Measurements from ENCODE around the gene MYOM3. TPM values are rescaled to one million over a fixed set of nuclear protein-coding genes. Genes with fewer than 3 reads are reported as not detected.
"Not testable (repeated sequence)": the region's sequence is repeated elsewhere in the genome, so short reads cannot be mapped to it uniquely, and the experiment has no call there.

MYOM3 gene
- total RNA-seq, 2 donors from 2014 or later, result 0.11 to 0.15 TPM

GRCh38 chr1:24010650-24011049 is 101.3 kb downstream of the MYOM3 start:
- WGBS, 2 experiments (ENCODE audit: insufficient coverage in 1 of 2, insufficient read length in 1 of 2), result 79 to 87% methylated on average over 1 to 4 of the region's 5 CpGs
- Histone ChIP-seq H3K27me3 (ENCODE audit: control insufficient read depth, insufficient read depth, low read length, poor library complexity, severe bottlenecking) (peaks cover 7% of the 10 kb centered on the region), H3K27ac (ENCODE audit: low read depth, low read length) (no peak overlapping the region), H3K4me1 (ENCODE audit: control insufficient read depth, insufficient read depth, low read length) (no peaks in the 10 kb centered on the region), H3K36me3 (ENCODE audit: control insufficient read depth, insufficient read depth, low read length) (no peaks in the 10 kb centered on the region), H3K9ac (ENCODE audit: extremely low read depth, low read length, poor library complexity, severe bottlenecking) (no peak overlapping the region), H3K4me3 (ENCODE audit: low read length) (no peak overlapping the region), H3K9me3 (ENCODE audit: control insufficient read depth, low read length) (no peaks in the 10 kb centered on the region)
- no peak for TF ChIP-seq CTCF (conservative IDR thresholded peaks at IDR 0.05)
- Mint-ChIP-seq H3K36me3 (ENCODE audit: low read depth) (no peaks in the 10 kb centered on the region), H3K4me3 (no peak overlapping the region), H3K27ac (no peak overlapping the region), H3K4me1 (peaks cover 7% of the 10 kb centered on the region), H3K27me3 (ENCODE audit: insufficient read depth) (peaks cover 33% of the 10 kb centered on the region), H3K9me3 (no peaks in the 10 kb centered on the region)
- no peak for DNase-seq

GRCh38 chr1:24009406-24009805 is 102.5 kb downstream of the MYOM3 start:
- H3K9me3 ChIP-seq (ENCODE audit: control insufficient read depth, low read length), result no peaks in the 10 kb centered on the region
- no peak overlapping the region for H3K4me3 Mint-ChIP-seq
- H3K27ac Mint-ChIP-seq, result no peak overlapping the region
- no peak overlapping the region for H3K9ac ChIP-seq (ENCODE audit: extremely low read depth, low read length, poor library complexity, severe bottlenecking)
- WGBS, 2 experiments (ENCODE audit: insufficient coverage in 1 of 2, insufficient read length in 1 of 2), result 85 to 89% methylated on average over 1 of the region's 1 CpG
- H3K9me3 Mint-ChIP-seq, result no peaks in the 10 kb centered on the region
- DNase-seq, result no peak
- TF ChIP-seq CTCF (conservative IDR thresholded peaks at IDR 0.05), result no peak
- peaks cover 16% of the 10 kb centered on the region for H3K27me3 ChIP-seq (ENCODE audit: control insufficient read depth, insufficient read depth, low read length, poor library complexity, severe bottlenecking)
- no peak overlapping the region for H3K27ac ChIP-seq (ENCODE audit: low read depth, low read length)
- H3K4me1 ChIP-seq (ENCODE audit: control insufficient read depth, insufficient read depth, low read length), result no peaks in the 10 kb centered on the region
- H3K27me3 Mint-ChIP-seq (ENCODE audit: insufficient read depth), result peaks cover 37% of the 10 kb centered on the region
- H3K36me3 ChIP-seq (ENCODE audit: control insufficient read depth, insufficient read depth, low read length), result no peaks in the 10 kb centered on the region
- H3K4me1 Mint-ChIP-seq, result peaks cover 7% of the 10 kb centered on the region
- H3K36me3 Mint-ChIP-seq (ENCODE audit: low read depth), result no peaks in the 10 kb centered on the region
- H3K4me3 ChIP-seq (ENCODE audit: low read length), result no peak overlapping the region

DNA sequence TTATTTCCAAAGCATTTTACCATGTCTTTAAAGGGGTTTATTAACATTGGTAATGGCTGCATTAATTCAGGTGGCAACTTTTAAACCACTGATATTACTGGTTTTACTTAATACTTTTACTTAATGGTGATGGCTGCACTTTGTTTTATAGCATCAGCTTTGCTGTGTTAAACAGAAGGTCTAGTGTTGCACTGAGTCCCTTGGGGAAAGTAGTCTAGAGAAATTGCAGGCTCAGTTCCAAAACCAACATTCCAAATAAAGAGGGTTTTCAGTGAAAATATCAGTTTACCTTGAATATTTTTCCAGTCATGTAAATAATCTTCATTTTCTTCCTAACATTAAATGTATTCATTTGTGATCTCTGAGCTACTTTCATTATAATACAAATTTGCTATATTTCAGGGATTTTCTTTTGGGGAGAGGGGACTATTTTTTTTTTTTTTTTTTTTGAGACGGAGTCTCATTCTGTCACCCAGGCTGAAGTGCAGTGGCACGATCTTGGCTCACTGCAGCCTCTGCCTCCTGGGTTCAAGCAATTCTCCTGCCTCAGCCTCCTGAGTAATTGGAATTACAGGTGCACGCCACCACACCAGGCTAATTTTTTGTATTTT is 103.3 kb downstream of the MYOM3 start:
- not testable (repeated sequence) for H3K4me3 Mint-ChIP-seq; DNase-seq; H3K36me3 Mint-ChIP-seq (ENCODE audit: low read depth); H3K4me3 ChIP-seq (ENCODE audit: low read length); H3K4me1 ChIP-seq (ENCODE audit: control insufficient read depth, insufficient read depth, low read length); H3K27ac Mint-ChIP-seq; H3K27ac ChIP-seq (ENCODE audit: low read depth, low read length); H3K9me3 ChIP-seq (ENCODE audit: control insufficient read depth, low read length); H3K36me3 ChIP-seq (ENCODE audit: control insufficient read depth, insufficient read depth, low read length); H3K9ac ChIP-seq (ENCODE audit: extremely low read depth, low read length, poor library complexity, severe bottlenecking); H3K9me3 Mint-ChIP-seq; H3K4me1 Mint-ChIP-seq
- WGBS, 2 experiments (ENCODE audit: insufficient coverage in 1 of 2, insufficient read length in 1 of 2), result 98% methylated on average over 2 of the region's 3 CpGs; no CpG with 5 or more reads in 1 of the 2 experiments
- H3K27me3 Mint-ChIP-seq (ENCODE audit: insufficient read depth), result peaks cover 38% of the 10 kb centered on the region
- peaks cover 23% of the 10 kb centered on the region for H3K27me3 ChIP-seq (ENCODE audit: control insufficient read depth, insufficient read depth, low read length, poor library complexity, severe bottlenecking)

GRCh38 chr1:24007079-24007478 is 104.9 kb downstream of the MYOM3 start:
- peaks cover 14% of the 10 kb centered on the region for H3K4me1 Mint-ChIP-seq

More at GRCh38 chr1:24007079-24007478, 104.9 kb downstream of the MYOM3 start:
- Histone ChIP-seq H3K27me3 (ENCODE audit: control insufficient read depth, insufficient read depth, low read length, poor library complexity, severe bottlenecking) (peaks cover 39% of the 10 kb centered on the region), H3K9ac (ENCODE audit: extremely low read depth, low read length, poor library complexity, severe bottlenecking) (no peak overlapping the region), H3K36me3 (ENCODE audit: control insufficient read depth, insufficient read depth, low read length) (no peaks in the 10 kb centered on the region), H3K9me3 (ENCODE audit: control insufficient read depth, low read length) (no peaks in the 10 kb centered on the region), H3K4me1 (ENCODE audit: control insufficient read depth, insufficient read depth, low read length) (no peaks in the 10 kb centered on the region), H3K4me3 (ENCODE audit: low read length) (no peak overlapping the region), H3K27ac (ENCODE audit: low read depth, low read length) (no peak overlapping the region)
- H3K36me3 Mint-ChIP-seq (ENCODE audit: low read depth), result no peaks in the 10 kb centered on the region
- DNase-seq, result no peak
- H3K27ac Mint-ChIP-seq, result no peak overlapping the region
- H3K27me3 Mint-ChIP-seq (ENCODE audit: insufficient read depth), result peaks cover 51% of the 10 kb centered on the region
- TF ChIP-seq CTCF (conservative IDR thresholded peaks at IDR 0.05), result no peak
- no peaks in the 10 kb centered on the region for H3K9me3 Mint-ChIP-seq
- no peak overlapping the region for H3K4me3 Mint-ChIP-seq

All from endodermal cell (in vitro differentiated cells).